GM18951 (cell line): ENCODE results near the gene PBXIP1.

Source experiments
- POLR2A ChIP-seq: IDR thresholded peaks from 4 replicates; pipeline ENCODE4 v1.6.1; 2011; ENCODE audit warnings: mild to moderate bottlenecking; ENCODE audit not compliant: insufficient read length, insufficient read depth; ENCODE audit errors: extremely low read depth
- in situ Hi-C: fragments of 300-500 bp; cut with MboI; formaldehyde crosslinking; loops from one replicate; pipeline ENCODE4 v1.12.0; 2022; ENCODE audit warnings: low sequenced_read_pairs, mixed read lengths, inconsistent platforms; ENCODE audit not compliant: unreplicated experiment

Gene PBXIP1

DNA sequence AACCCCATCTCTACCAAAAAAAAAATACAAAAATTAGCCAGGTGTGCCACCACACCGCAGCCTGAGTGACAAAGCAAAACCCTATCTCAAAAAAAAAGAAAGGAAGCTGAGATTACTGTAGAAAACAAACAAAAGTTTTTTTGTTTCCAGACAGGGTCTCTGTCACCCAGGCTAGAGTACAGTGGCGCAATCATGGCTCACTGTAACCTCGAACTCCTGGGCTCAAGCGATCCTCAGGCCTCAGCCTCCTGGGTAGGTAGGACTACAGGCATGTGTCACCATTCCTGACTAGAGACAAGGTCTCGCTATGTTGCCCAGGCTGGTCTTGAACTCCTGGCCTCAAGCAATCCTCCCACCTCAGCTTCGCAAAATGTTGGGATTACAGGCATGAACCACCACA lies 8.5 kb upstream of the PBXIP1 start:
- in situ Hi-C loops, result no loop called here
- no peak for TF ChIP-seq POLR2A

DNA sequence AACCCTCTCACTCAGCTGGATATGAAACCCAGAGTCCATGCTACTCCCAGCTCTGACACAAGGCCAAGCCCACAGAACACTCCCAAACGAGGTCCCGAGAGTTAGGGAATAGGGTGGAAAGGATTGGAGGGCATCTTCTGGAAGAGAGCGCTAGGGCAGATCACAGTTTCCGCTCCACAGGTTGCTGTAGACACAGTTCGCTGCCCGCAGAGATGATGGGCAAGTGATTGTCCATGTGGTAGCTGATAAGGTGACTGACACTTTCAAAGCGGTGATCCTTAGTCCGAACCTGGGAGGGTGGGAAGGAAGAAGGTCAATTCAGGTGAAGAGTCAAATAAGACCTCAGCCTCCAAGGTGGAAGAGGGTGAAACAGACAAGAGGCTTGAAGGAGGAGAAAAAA lies 7.7 kb upstream of the PBXIP1 start:
- TF ChIP-seq POLR2A, result no peak
- in situ Hi-C loops, result no loop called here

DNA sequence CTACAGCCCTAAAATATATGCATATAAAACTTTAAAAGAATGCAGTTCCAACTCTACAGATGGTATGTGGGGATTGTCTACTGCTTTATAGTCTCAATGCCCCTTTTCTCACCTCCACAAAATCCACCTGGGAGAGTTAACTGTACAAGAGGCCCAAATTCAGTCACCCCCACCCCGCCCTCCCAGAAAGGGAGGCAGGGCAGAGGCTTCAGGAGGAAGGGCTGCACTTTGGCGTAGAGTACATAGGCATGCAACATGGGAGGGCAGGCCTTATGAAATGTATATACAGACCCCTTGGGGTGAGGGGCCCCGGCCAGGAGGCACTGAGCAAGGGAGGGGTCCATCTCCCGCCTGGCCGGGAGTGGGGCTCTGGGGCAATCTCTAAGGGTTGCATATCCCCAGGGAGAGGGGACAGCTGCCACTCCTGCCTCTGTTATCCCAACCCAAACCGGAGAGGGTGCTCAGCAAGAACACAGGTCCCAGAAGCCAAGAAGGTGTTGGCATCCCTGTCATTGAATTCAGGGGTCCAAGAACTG lies 7.0 kb upstream of the PBXIP1 start:
- TF ChIP-seq POLR2A, result no peak
- in situ Hi-C loops, result no loop called here

- in situ Hi-C loops, result no loop called here
- no peak for TF ChIP-seq POLR2A
Measured at GRCh38 chr1:154962156-154962749, 6.4 kb upstream of the PBXIP1 start.

DNA sequence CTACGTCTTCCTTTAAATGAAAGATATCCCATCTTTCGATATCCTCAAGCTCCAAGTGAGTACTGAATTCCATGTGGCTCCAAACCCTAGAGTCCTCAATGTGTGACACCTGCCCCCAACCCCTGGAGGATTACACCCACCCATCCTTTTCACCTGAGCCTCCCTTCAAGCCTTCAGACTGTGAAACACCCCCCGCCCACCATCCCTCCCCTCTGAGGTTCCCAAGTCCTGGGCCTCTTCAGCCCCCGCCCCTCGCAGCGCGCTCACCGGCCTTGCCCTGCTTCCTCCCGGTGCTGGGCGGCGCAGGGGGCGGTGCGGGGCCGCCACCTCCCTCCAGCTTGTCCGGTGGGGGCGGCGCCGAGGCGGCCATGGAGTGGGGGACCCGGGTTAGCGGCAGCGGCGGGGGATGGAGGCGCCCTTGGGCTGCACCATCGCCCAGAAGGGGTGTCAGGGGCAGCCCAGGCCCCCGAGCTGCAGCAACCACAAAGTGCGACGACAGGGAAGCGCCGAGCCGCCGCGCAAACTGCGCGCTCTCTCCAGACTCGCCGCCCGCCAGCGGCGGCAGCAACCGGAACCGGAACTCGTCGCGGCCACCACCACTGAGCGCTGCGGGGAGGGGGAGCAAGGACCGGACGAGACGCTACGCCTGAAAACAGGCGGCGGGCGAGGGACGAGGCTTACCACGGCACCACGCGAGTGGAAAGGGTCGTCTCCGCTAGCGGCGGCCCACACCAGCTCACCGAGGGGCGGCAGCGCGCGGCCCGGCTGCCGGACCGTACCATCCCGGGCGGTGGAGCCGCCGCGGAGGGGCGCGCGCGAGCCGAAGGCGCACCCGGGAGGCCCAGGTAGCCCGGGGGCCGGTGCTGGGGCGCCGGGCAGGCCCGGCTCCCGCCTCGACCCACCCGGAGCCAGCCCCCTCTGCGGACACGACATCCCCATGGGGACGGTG lies 5.6 kb upstream of the PBXIP1 start, which contains the start of gene PYGO2:
Gene PYGO2, minus strand, starts transcription at position 576 of the 949 bp plus-strand sequence. Its CDS starts 206 bp downstream, at position 370.
- in situ Hi-C loops, result no loop called here
- peak; percentile 94 for TF ChIP-seq POLR2A

- in situ Hi-C loops, result no loop called here
- TF ChIP-seq POLR2A, result no peak
Measured at GRCh38 chr1:154960446-154961136, 4.7 kb upstream of the PBXIP1 start.

GRCh38 chr1:154959426-154959780 lies 3.5 kb upstream of the PBXIP1 start:
- in situ Hi-C loops, result no loop called here
- TF ChIP-seq POLR2A, result no peak

- TF ChIP-seq POLR2A, result no peak
- in situ Hi-C loops, result no loop called here
Measured at GRCh38 chr1:154958681-154959425, 3.0 kb upstream of the PBXIP1 start.

- no peak for TF ChIP-seq POLR2A
- in situ Hi-C loops, result no loop called here
Measured at GRCh38 chr1:154958036-154958435, 2.1 kb upstream of the PBXIP1 start.

DNA sequence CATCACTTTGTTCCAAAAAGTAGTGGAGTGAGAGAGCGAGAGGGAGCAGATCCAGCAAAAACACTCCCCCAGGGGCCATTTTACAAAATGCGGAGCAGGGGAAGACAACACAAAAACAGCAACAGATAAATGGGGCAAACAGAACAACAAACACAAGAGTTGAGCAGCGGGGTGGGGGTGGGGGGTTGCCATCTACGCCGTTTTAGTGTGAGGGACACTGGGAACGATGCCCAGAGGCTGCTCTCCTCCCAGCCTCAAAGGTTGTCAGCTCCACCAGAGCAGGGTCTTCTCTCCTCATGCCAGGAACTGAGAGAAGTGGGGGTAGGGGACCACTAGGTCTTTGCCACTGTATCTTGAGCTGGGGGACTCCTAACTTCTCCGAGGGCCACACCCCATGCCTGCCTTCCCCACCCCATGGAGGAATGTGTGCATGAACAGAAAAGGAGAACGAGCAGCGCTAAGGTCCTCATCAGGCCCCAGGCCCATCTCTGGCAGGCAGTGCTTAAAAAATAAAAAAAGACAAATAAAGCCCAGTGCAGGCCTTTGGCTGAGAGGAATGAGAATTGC lies 1.3 kb upstream of the PBXIP1 start:
- no peak for TF ChIP-seq POLR2A
- in situ Hi-C loops, result no loop called here

GRCh38 chr1:154956544-154956941 lies 644 bp upstream of the PBXIP1 start:
- TF ChIP-seq POLR2A, result peak; percentile 15
- in situ Hi-C loops, result no loop called here

- in situ Hi-C loops, result no loop called here
- TF ChIP-seq POLR2A, result peak; percentile 9
Measured at GRCh38 chr1:154955039-154955717, 721 bp downstream of the PBXIP1 start.

GRCh38 chr1:154954541-154954940 lies 1.4 kb downstream of the PBXIP1 start:
- no peak for TF ChIP-seq POLR2A
- in situ Hi-C loops, result loop anchor here (5.0 kb wide), 1 partner anchor 77 kb away; no protein-coding TSS in a partner anchor
